Measurements from ENCODE around the gene PIK3R2. TPM values are rescaled to one million over a fixed set of nuclear protein-coding genes. Genes with fewer than 3 reads are reported as not detected.
A peak's percentile ranks its signal among the peaks of the same experiment; 100 is the strongest.

The PIK3R2 gene
- total and polyA plus RNA-seq, 2 of the 8 experiments (the other 6 are each of a cell fraction or from before 2014, with no cell fraction given): 21.7 to 57.1 TPM

DNA sequence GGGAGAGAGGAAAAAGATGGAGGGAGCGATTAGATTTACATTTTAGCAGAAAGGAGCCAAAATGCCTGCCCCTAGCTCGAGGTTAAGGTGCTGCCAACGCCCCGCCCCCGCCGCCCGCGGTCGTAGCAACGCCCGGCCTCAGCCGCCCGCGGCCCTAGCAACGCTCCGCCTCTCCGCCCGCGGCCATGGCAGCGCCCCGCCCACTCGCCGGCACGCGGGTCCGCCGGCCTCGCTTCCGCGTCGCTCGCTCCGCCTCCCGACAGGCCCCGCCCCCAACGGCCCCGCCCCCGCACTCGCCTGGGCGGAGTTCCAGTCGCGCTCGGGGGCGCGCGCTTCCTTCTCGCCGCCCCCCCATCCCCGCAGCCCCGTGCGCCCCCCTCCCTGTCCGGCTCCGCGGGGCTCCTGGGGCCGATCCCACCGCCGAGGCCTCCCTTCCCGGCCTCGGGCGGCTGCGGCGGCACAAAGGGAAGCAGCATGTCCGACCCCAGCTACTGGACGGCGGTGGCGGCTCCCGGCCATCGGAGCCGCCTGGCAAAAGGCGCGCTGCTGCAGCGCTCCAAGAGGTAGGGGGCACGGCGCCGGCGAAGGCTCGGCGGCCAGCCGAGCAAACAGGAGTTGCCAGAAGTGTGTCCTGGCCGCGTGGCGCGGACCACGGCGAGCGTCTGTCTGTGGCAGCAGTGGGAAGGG is 35.1 kb upstream of the PIK3R2 start:
- no peak overlapping the region for H3K56ac ChIP-seq (replicated peaks; ENCODE audit: insufficient read length, low read depth, low read length)
- H4K20me1 ChIP-seq (replicated peaks in 1 of 2; ENCODE audit: control insufficient read depth in 1 of 2, insufficient read depth in 2 of 2, low read length in 2 of 2): peaks cover 0 to 7% of the 10 kb centered on the region in 2 experiments
- FAIRE-seq: no peak
- no peak overlapping the region for H3K4ac ChIP-seq (replicated peaks; ENCODE audit: insufficient read length, low read depth, low read length)
- CTCF ChIA-PET (ENCODE audit: partially characterized antibody): interaction anchor here (0.7 to 1.5 kb wide), 5 partner anchors 14 to 110 kb away, joined by 3 to 4 read pairs (median 4); partner anchors contain the start of gene ARRDC2
- no peak overlapping the region for H3K23ac ChIP-seq (ENCODE audit: insufficient read length)
- H3K79me2 ChIP-seq (ENCODE audit: control insufficient read depth in 1 of 2, insufficient read depth in 2 of 2, low read length in 2 of 2): peaks cover 0 to 5% of the 10 kb centered on the region in 2 experiments; a peak in 1 of 4 replicates
- H4K8ac ChIP-seq (ENCODE audit: extremely low read depth, insufficient read depth, low read length): peak overlapping the region; percentile 93
- peak in 1 of 2 experiments; percentile 97 for DNase-seq (ENCODE audit: low read depth in 1 of 2, low spot score in 2 of 2)
- peak overlapping the region; percentile 99; the same call in 1 of the 2 replicates for H2AFZ ChIP-seq (ENCODE audit: low read length)
- H3K18ac ChIP-seq (ENCODE audit: extremely low read depth, low read length): peak overlapping the region; percentile 78
- no peak overlapping the region for H2BK12ac ChIP-seq (ENCODE audit: low read depth, low read length)
- peaks cover 7% of the 10 kb centered on the region for H3K23me2 ChIP-seq (ENCODE audit: low read depth, low read length)
- WGBS, 2 experiments (ENCODE audit: extremely low coverage in 1 of 2, insufficient coverage in 1 of 2, insufficient read length in 1 of 2, insufficient replicate concordance in 2 of 2, low coverage in 1 of 2, low lambda C conversion rate in 2 of 2, missing lambda C conversion rate in 1 of 2): 1% methylated on average over 21 of the region's 86 CpGs; no CpG with 5 or more reads in 1 of the 2 experiments
- no peak overlapping the region for H2AK5ac ChIP-seq (ENCODE audit: low read depth, low read length)
- POLR2A ChIA-PET (ENCODE audit: partially characterized antibody): interaction anchor here (0.6 to 2.1 kb wide), 14 partner anchors 9 to 258 kb away, joined by 3 to 19 read pairs (median 3); partner anchors contain the start of genes JUND and RPL18A
- no peak overlapping the region for H2BK120ac ChIP-seq (replicated peaks; ENCODE audit: low read depth, low read length)
- no peak overlapping the region for H3K14ac ChIP-seq (ENCODE audit: insufficient read length)
- peaks cover 3 to 21% (median 8%) of the 10 kb centered on the region in 4 experiments for H3K4me1 ChIP-seq (replicated peaks in 1 of 4; ENCODE audit: control insufficient read depth in 3 of 4, insufficient read depth in 4 of 4, low read length in 3 of 4)
- H3K27me3 ChIP-seq (replicated peaks in 1 of 4; ENCODE audit: control insufficient read depth in 3 of 4, extremely low read depth in 1 of 4, insufficient read depth in 3 of 4, low read length in 3 of 4): peaks cover 0 to 3% (median 1%) of the 10 kb centered on the region in 4 experiments; a peak in 1 of 7 replicates
- H3K36me3 ChIP-seq (ENCODE audit: control insufficient read depth in 2 of 4, insufficient read depth in 4 of 4, low read length in 3 of 4): 0 out of 8 replicates have a peak, but pooled peaks cover 0 to under 1% (median 0%) of the 10 kb centered on the region in 4 experiments
- peak overlapping the region; percentile 86 to 94 for H3K4me2 ChIP-seq (ENCODE audit: insufficient read depth in 1 of 2, low read depth in 2 of 2, low read length in 2 of 2)
- H2BK5ac ChIP-seq (ENCODE audit: low read depth, low read length): peak overlapping the region; percentile 79; the same call in 1 of the 2 replicates
- no peak overlapping the region for H2BK15ac ChIP-seq (ENCODE audit: low read length)
- peak overlapping the region; percentile 17 for H4K91ac ChIP-seq (replicated peaks; ENCODE audit: insufficient read length, low read length)
- H3K79me1 ChIP-seq (ENCODE audit: low read depth, low read length): peaks cover 7% of the 10 kb centered on the region; the same call in 1 of the 2 replicates
- H4K5ac ChIP-seq (ENCODE audit: insufficient read length, low read depth, low read length): peak overlapping the region; percentile 45
- H3K27ac ChIP-seq (ENCODE audit: low read depth, low read length): peak overlapping the region; percentile 50
- no peak overlapping the region for H2BK20ac ChIP-seq (ENCODE audit: low read length)
- peak overlapping the region; percentile 56 to 82 (median 70) for H3K9ac ChIP-seq (replicated peaks in 1 of 4; ENCODE audit: extremely low read depth in 1 of 4, low read depth in 3 of 4, low read length in 3 of 4)
- H3K4me3 ChIP-seq (ENCODE audit: extremely low read depth in 1 of 4, insufficient read depth in 2 of 4, low read depth in 3 of 4, low read length in 4 of 4): peak overlapping the region; percentile 70 to 85 (median 76)
- H3K9me3 ChIP-seq (ENCODE audit: insufficient read depth in 2 of 2, low read depth in 1 of 2, low read length in 1 of 2): no peaks in the 10 kb centered on the region
- TF ChIP-seq POLR2AphosphoS5 (IDR thresholded peaks at IDR 0.05; ENCODE audit: low read depth, low read length) (no peak), BRCA1 (IDR thresholded peaks at IDR 0.05; ENCODE audit: low read depth, low read length) (no peak), PHF8 (conservative IDR thresholded peaks at IDR 0.05; ENCODE audit: low read depth, low read length) (peak; percentile 69), TCF12 (IDR thresholded peaks at IDR 0.05; ENCODE audit: low read depth, low read length) (no peak), CTCF (IDR thresholded peaks at IDR 0.05; ENCODE audit: control extremely low read depth in 1 of 3, insufficient read depth in 1 of 3, low read depth in 1 of 3, low read length in 3 of 3) (no peak), TAF1 (IDR thresholded peaks at IDR 0.05; ENCODE audit: low read depth, low read length) (peak; percentile 60), SIX5 (IDR thresholded peaks at IDR 0.05; ENCODE audit: low read depth, low read length) (no peak), JUN (IDR thresholded peaks at IDR 0.05; ENCODE audit: low read depth, low read length) (no peak), MAFK (IDR thresholded peaks at IDR 0.05; ENCODE audit: low read depth, low read length) (no peak)
